ENCODE data around the gene VPS13C. TPM values are rescaled to one million over a fixed set of nuclear protein-coding genes. Genes with fewer than 3 reads are reported as not detected.

VPS13C gene
- total RNA-seq, 1 experiment from 2014 or later: 40.0 TPM

GRCh38 chr15:62068071-62068809 lies 8.0 kb upstream of the VPS13C start:
- H3K79me2 ChIP-seq (ENCODE audit: low read depth): no peaks in the 10 kb centered on the region
- ChIA-PET POLR2A (ENCODE audit: unreplicated experiment) (interaction anchor here (0.9 kb wide), 1 partner anchor 33 kb away, joined by 4 read pairs; no protein-coding TSS in a partner anchor), CTCF (no interaction called here)
- BruUV-seq (replicated peaks): no TSS peak
- TF ChIP-seq CTCF (conservative IDR thresholded peaks at IDR 0.05): no peak; the same call in 1 of the 2 replicates
- H4K20me1 ChIP-seq (ENCODE audit: insufficient read depth): no peaks in the 10 kb centered on the region
- no peaks in the 10 kb centered on the region for H3K9me2 ChIP-seq (ENCODE audit: insufficient read depth)
- intact Hi-C loops (cut with micrococcal nuclease; ENCODE audit: unreplicated experiment): no loop called here
- peak overlapping the region; percentile 74 for H2AFZ ChIP-seq
- H3K36me3 ChIP-seq (ENCODE audit: low read depth): no peaks in the 10 kb centered on the region
- peaks cover 42% of the 10 kb centered on the region for H3K4me1 ChIP-seq (replicated peaks; ENCODE audit: insufficient read depth)
- no peaks in the 10 kb centered on the region for H3K9me3 ChIP-seq (ENCODE audit: insufficient read depth, low read depth)
- peak; percentile 41 to 52 for DNase-seq
- peaks cover 26% of the 10 kb centered on the region for H3F3A ChIP-seq (ENCODE audit: insufficient read depth, low read depth)
- H3K27me3 ChIP-seq (ENCODE audit: insufficient read depth, low read depth): no peaks in the 10 kb centered on the region
- peak overlapping the region; percentile 88 for H3K4me2 ChIP-seq
- H3K4me3 ChIP-seq: peak overlapping the region; percentile 59; the same call in 1 of the 2 replicates
- peak overlapping the region; percentile 33; the same call in 1 of the 2 replicates for H3K27ac ChIP-seq

GRCh38 chr15:62067448-62068044 lies 7.3 kb upstream of the VPS13C start:
- H2AFZ ChIP-seq: no peak overlapping the region
- POLR2A ChIA-PET (ENCODE audit: unreplicated experiment): no interaction called here
- CTCF ChIA-PET: no interaction called here

More at GRCh38 chr15:62067448-62068044, 7.3 kb upstream of the VPS13C start:
- H3F3A ChIP-seq (ENCODE audit: insufficient read depth, low read depth): peaks cover 33% of the 10 kb centered on the region
- H3K27ac ChIP-seq: no peak overlapping the region
- no peak overlapping the region for H3K4me3 ChIP-seq
- no peak for DNase-seq
- TF ChIP-seq EZH2 (IDR thresholded peaks at IDR 0.05; ENCODE audit: low read depth) (no peak), CTCF (conservative IDR thresholded peaks at IDR 0.05) (no peak)
- no peaks in the 10 kb centered on the region for H3K36me3 ChIP-seq (ENCODE audit: low read depth)
- no peaks in the 10 kb centered on the region for H3K27me3 ChIP-seq (ENCODE audit: insufficient read depth, low read depth)
- H3K79me2 ChIP-seq (ENCODE audit: low read depth): no peaks in the 10 kb centered on the region
- H4K20me1 ChIP-seq (ENCODE audit: insufficient read depth): no peaks in the 10 kb centered on the region
- intact Hi-C loops (cut with micrococcal nuclease; ENCODE audit: unreplicated experiment): loop anchor here (2.0 kb wide), 1 partner anchor 191 kb away; no protein-coding TSS in a partner anchor
- H3K4me2 ChIP-seq: peak overlapping the region; percentile 34
- H3K9me3 ChIP-seq (ENCODE audit: insufficient read depth, low read depth): no peaks in the 10 kb centered on the region
- BruUV-seq (replicated peaks): no TSS peak
- peaks cover 49% of the 10 kb centered on the region for H3K4me1 ChIP-seq (replicated peaks; ENCODE audit: insufficient read depth)
- H3K9me2 ChIP-seq (ENCODE audit: insufficient read depth): no peaks in the 10 kb centered on the region
